Suprapubic skin (tissue), 3 donors: Measurements from ENCODE around the gene ATXN1.

Source experiments
- POLR2A ChIP-seq, 2 donors: fragments of 450-650 bp; IDR thresholded peaks; one replicate each; pipeline ENCODE4 v1.6.1; 2017; ENCODE audit warnings: antibody characterized with exemption in 2 of 2, mild to moderate bottlenecking in 2 of 2, moderate library complexity in 2 of 2
- TF ChIP-seq, protein P1 (sequence below), 2 donors: fragments of 200-600 bp in 1 of 2; fragments of 450-650 bp in 1 of 2; sonication (generic) in 1 of 2; IDR thresholded peaks; one replicate each; pipeline ENCODE4 v1.5.1; 2016 to 2019; ENCODE audit warnings: antibody characterized with exemption in 2 of 2, mild to moderate bottlenecking in 1 of 2, moderate library complexity in 1 of 2

GRCh38 chr6:16633465-16633864 lies 127.8 kb downstream of the ATXN1 start:
- TF ChIP-seq, protein P1, sequence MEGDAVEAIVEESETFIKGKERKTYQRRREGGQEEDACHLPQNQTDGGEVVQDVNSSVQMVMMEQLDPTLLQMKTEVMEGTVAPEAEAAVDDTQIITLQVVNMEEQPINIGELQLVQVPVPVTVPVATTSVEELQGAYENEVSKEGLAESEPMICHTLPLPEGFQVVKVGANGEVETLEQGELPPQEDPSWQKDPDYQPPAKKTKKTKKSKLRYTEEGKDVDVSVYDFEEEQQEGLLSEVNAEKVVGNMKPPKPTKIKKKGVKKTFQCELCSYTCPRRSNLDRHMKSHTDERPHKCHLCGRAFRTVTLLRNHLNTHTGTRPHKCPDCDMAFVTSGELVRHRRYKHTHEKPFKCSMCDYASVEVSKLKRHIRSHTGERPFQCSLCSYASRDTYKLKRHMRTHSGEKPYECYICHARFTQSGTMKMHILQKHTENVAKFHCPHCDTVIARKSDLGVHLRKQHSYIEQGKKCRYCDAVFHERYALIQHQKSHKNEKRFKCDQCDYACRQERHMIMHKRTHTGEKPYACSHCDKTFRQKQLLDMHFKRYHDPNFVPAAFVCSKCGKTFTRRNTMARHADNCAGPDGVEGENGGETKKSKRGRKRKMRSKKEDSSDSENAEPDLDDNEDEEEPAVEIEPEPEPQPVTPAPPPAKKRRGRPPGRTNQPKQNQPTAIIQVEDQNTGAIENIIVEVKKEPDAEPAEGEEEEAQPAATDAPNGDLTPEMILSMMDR (IDR thresholded peaks at IDR 0.05): no peak
- TF ChIP-seq POLR2A (IDR thresholded peaks at IDR 0.05): no peak
